ENCODE measurements around the gene HLA-DPB1.
A peak's percentile ranks its signal among the peaks of the same experiment; 100 is the strongest.

HLA-DPB1 gene

GRCh38 chr6:33120001-33120400 lies 44.2 kb downstream of the HLA-DPB1 start:
- no peak for TF ChIP-seq CTCF (conservative IDR thresholded peaks at IDR 0.05; ENCODE audit: low read depth, low read length)
- no peak for DNase-seq (ENCODE audit: low read depth)
- H3K4me3 ChIP-seq (ENCODE audit: low read length): no peak overlapping the region

GRCh38 chr6:33123181-33123580 lies 47.4 kb downstream of the HLA-DPB1 start:
- no peak overlapping the region for H3K4me3 ChIP-seq (ENCODE audit: low read length)
- no peak for DNase-seq (ENCODE audit: low read depth)
- TF ChIP-seq CTCF (conservative IDR thresholded peaks at IDR 0.05; ENCODE audit: low read depth, low read length): no peak

GRCh38 chr6:33123732-33124524 lies 48.1 kb downstream of the HLA-DPB1 start:
- H3K4me3 ChIP-seq (ENCODE audit: low read length): no peak overlapping the region
- peak; percentile 49 for TF ChIP-seq CTCF (conservative IDR thresholded peaks at IDR 0.05; ENCODE audit: low read depth, low read length)
- DNase-seq (ENCODE audit: low read depth): no peak

GRCh38 chr6:33124525-33124901 lies 48.7 kb downstream of the HLA-DPB1 start:
- no peak overlapping the region for H3K4me3 ChIP-seq (ENCODE audit: low read length)
- no peak for TF ChIP-seq CTCF (conservative IDR thresholded peaks at IDR 0.05; ENCODE audit: low read depth, low read length)
- no peak for DNase-seq (ENCODE audit: low read depth)

DNA sequence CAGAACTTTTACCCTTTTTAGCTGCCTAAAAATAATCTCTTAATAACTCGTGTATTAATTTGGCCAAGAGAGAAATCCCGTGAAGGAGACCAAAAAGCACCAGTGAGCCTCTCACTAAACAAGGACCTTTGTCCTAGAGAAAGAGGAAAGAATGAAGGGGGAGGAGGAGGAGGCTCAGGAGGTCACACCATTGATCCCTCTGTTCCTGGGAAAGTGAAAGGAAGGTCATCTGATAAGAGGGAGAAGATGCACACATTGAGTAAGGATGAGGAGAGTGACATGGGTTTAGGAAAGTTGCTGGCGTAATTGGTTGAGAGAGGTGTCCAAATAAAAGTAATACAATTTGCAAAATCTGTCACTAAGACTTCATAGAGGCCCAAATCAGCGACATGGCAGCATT lies 49.2 kb downstream of the HLA-DPB1 start:
- no peak for DNase-seq (ENCODE audit: low read depth)
- TF ChIP-seq CTCF (conservative IDR thresholded peaks at IDR 0.05; ENCODE audit: low read depth, low read length): no peak
- no peak overlapping the region for H3K4me3 ChIP-seq (ENCODE audit: low read length)

- no peak for DNase-seq (ENCODE audit: low read depth)
- peak; percentile 65 for TF ChIP-seq CTCF (conservative IDR thresholded peaks at IDR 0.05; ENCODE audit: low read depth, low read length)
Observed at GRCh38 chr6:33126101-33126714, 50.4 kb downstream of the HLA-DPB1 start.

GRCh38 chr6:33128318-33128717 lies 52.5 kb downstream of the HLA-DPB1 start:
- DNase-seq (ENCODE audit: low read depth): no peak
- no peak for TF ChIP-seq CTCF (conservative IDR thresholded peaks at IDR 0.05; ENCODE audit: low read depth, low read length)
- H3K4me3 ChIP-seq (ENCODE audit: low read length): no peak overlapping the region

More at GRCh38 chr6:33126101-33126714, 50.4 kb downstream of the HLA-DPB1 start:
- no peak overlapping the region for H3K4me3 ChIP-seq (ENCODE audit: low read length)

All from retinal pigment epithelial cell (primary cell).